ENCODE data around the gene EIF5. TPM values are rescaled to one million over a fixed set of nuclear protein-coding genes. Genes with fewer than 3 reads are reported as not detected.
A peak's percentile ranks its signal among the peaks of the same experiment; 100 is the strongest.

The EIF5 gene
- total RNA-seq, 1 donor from 2014 or later = 266 TPM

DNA sequence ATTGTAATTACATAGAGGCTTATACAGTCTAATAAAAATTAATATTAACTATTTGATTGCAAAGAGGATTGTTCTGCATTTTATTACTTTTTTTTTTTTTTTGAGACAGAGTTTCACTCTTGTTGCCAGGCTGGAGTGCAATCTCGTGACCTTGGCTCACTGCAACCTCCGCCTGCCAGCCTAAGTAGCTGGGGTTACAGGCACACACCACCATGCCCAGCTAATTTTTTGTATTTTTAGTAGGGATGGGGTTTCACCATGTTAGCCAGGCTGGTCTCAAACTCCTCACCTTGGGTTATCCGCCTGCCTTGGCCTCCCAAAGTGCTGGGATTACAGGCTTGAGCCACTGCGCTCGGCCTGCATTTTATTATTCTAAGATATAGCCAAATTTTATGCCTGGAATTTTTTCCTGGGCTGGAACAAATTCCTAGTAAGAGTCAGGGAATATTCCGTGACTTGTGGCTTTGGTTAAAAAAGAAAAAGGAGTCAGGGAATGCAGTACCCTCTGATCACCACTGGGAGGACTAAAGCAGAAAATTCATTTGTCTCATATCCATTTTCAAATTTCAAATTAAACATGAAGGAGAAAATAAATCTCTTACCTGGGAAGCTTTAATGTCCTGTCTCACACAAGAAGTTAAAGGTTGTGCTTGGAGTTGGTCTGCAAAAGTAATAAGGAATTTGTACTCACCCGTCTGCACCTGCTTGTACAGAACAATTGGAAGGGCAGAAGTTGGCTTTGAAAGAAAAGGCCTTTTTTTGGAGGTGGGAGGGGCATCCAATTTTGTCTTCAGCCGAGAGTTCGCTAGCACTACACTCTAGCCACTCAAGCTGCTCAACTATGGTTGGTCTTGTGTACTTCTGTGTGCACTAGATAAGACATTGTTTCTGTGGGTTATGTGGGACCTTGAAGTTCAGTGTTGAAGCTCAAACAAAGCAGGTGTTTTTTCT, 59.9 kb downstream of the EIF5 start:
- Histone ChIP-seq H3K4me1 (peaks cover 90% of the 10 kb centered on the region), H3K4me3 (no peak overlapping the region), H3K36me3 (no peaks in the 10 kb centered on the region), H3K27me3 (ENCODE audit: low read depth) (no peaks in the 10 kb centered on the region), H3K9me3 (no peaks in the 10 kb centered on the region), H3K27ac (peak overlapping the region; percentile 42)
- peak; percentile 83 for TF ChIP-seq CTCF (IDR thresholded peaks at IDR 0.05)
- intact Hi-C loops (cut with DNase I) = no loop called here
- ATAC-seq = peak; percentile 57 to 59
- peak; percentile 55 for DNase-seq

Other genes with a start within 250 kb of the EIF5 start
- gene EXOC3L4, start 239.5 kb upstream of the EIF5 start, total RNA-seq = 3.6 TPM
- 254 TPM for gene TNFAIP2, start 210.8 kb upstream of the EIF5 start, total RNA-seq
- gene MARK3, start 51.2 kb downstream of the EIF5 start, total RNA-seq = 99.4 TPM
- gene CKB, start 188.6 kb downstream of the EIF5 start, total RNA-seq = 115 TPM
- 11.0 TPM for gene TRMT61A, start 195.0 kb downstream of the EIF5 start, total RNA-seq
- gene BAG5, start 228.4 kb downstream of the EIF5 start, total RNA-seq = 29.8 TPM
- 33.0 TPM for gene COA8, start 228.7 kb downstream of the EIF5 start, total RNA-seq